Activated CD8-positive, alpha-beta memory T cell treated with anti-CD3 and anti-CD28 coated beads for 4 hours (primary cell): ENCODE measurements around the gene TLCD3B.
"Not testable (repeated sequence)": the region's sequence is repeated elsewhere in the genome, so short reads cannot be mapped to it uniquely, and the experiment has no call there.

ENCODE experiments used
- DNase-seq, 2 donors: peaks; one replicate each; pipeline ENCODE4 v3.0.0-alpha.2; 2020; ENCODE audit warnings: low read depth in 2 of 2

Gene TLCD3B

DNA sequence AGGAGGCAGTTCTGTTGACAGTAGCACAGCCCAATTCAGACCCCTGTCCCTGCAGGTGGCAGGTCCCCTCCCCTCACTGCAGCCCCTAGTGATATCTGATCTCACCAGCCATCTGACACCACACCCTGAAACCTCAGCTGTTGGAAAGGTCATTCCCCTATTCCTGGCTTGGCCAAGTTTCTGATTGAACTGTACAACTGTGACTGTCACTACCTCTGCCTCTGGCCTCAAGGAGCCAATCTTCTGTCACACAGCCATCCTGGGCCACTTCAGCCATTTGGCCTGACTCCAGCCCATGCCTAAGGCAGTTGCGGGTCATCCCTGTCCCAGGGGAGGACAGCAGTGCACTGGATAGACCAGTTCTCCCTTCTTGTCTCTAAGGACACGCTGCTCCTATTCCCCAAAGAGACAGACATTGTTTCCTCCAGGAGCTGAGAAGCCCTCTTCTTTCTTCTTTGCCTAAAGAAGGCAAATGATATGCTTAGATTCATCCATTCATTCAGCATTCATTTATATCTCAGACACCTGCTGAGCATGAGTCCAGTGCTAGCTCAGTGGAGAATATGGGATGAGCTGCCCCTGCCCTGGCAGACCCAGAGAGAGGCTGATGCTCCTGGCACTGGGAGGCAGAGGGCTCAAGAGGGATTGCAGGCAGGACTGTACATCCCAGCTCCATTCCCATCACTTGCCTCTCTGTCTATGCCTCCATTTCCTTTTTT, 29.9 kb upstream of the TLCD3B start:
- DNase-seq = no peak

- no peak for DNase-seq
Observed at GRCh38 chr16:30060346-30060745, 29.3 kb upstream of the TLCD3B start.

DNA sequence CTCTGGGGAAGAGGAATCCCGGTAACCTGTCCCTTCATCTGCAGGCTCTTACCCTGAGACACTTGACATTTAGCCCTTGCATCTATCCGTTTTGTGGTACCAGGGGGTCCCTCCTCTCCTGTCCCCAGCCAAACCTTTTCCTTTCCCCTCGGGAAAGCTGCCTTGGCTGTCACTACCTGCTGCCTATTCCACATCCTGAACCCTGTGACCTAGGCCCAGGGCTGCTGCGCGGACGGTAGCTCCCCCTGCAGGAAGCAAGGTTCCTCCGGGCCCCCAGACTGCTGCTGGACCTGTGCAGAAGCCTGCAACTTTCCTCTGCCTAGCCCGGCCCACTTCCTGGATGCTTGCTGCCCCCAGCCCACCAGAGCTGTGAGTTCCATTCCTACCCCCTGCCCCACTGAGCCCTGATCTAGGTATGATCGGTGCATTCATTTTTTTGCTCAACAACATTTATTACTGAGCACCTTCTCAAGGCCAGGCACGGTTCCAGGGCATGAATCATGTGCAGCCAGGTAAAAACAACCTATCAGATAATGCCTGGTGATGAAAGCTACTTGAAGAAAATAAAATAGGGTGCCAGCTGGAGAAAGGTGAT, 24.0 kb upstream of the TLCD3B start:
- no peak for DNase-seq

- no peak for DNase-seq
Observed at GRCh38 chr16:30054451-30054850, 23.4 kb upstream of the TLCD3B start.

DNA sequence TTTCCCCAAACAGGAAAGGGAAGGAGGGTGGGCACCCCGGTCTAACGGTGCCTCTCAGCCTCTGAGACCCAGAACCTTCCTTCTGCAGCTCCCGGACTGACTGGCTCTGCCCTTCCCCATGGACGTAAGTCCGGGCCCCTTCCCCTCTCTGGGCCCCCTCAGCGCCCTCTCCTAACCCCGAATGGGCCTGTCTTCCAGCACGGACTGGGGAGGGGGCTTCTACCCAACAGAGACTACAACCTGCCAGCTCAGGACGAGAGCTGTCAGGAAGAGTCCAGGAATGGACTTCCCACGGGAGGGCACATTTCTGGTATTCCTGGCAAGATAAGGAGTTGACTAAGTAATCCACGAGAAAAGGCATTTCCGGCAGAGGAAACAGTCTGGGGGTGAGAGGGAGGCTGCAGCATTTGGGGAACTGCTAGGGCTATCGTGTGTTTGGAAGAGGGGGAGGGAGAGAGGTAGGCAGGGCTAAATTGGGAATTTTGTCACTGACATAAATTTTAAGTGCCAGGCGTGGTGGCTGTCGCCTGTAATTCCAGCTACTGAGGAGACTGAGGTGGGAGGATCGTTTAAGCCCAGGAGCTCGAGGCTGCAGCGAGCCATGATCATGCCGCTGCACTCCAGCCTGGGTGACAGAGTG, 22.4 kb upstream of the TLCD3B start:
- no peak for DNase-seq

DNA sequence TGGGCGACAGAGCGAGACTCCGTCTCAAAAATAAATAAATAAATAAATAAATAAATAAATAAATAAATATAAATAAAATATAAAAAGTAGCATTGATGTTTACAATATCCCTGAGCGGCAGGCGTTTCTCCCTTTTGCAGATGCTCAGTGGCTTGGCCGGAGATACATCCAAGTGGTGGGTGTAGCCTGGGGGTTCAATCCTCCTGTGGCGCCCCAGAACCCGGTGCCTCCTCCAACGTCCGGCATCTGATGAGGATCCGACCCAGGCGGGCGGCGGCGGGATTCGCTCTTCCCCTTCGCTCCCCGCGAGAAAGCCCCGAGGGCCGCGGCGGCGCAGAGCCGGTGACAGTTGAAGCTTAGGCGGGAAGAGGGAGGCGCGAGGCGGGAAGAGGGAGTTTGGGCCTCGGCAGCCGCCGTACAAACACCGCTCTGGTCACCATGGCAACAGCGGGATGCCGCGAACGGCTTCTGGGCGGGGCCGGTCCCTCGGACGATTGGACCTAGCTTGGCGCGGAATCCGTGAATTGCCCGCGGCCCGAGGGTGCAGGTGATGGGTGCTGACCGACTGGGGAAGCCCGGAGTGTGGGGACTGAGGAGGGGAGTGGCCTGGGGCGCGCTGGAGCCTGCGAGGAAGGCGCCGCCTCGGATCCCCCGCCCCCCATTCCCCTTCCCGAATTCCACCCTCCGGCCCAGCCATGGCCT, 21.8 kb upstream of the TLCD3B start:
- DNase-seq = peak; percentile 73 to 78

DNA sequence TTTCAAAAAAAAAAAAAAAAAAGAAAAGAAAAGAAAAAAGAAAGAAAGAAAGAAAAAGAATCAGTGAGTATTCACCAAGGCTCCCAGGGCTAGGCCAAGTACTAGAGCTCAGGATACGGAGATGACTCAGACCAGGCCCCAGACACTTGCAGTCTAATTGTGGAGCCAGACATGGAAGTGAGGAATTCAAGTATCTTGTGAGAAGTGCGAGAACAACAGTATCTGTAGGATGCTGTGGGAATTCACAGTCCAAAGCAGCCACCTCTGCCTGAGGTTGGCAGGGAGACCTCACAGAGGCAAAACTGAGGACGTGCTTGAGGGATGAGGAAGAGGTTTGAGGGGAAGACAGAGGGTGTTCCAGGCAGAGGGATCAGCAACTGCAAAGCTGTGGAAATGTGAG, 20.4 kb upstream of the TLCD3B start:
- no peak for DNase-seq

- no peak for DNase-seq
Observed at GRCh38 chr16:30049871-30050270, 18.8 kb upstream of the TLCD3B start.

DNA sequence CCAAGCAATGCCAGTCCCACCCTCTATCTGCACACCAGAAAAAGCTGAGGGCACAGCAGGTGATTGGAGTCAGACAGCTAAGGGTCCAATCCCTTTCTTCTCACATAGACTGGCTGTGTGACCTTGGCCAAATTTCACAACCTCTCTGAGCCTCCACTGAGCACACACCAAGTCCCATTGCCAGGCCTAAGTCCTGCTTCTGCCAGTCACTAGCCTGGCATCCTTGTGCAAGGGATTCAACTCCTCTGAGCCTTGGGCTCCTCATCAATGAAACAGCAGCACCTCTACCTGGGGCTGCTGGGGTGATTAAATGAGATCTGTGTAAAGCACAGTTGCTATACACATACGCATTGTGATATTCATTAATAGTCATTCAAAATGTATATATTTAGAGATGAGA, 15.5 kb upstream of the TLCD3B start:
- DNase-seq = no peak

GRCh38 chr16:30046178-30046577, 15.1 kb upstream of the TLCD3B start:
- no peak for DNase-seq

GRCh38 chr16:30041841-30042240, 10.8 kb upstream of the TLCD3B start:
- DNase-seq = no peak

DNA sequence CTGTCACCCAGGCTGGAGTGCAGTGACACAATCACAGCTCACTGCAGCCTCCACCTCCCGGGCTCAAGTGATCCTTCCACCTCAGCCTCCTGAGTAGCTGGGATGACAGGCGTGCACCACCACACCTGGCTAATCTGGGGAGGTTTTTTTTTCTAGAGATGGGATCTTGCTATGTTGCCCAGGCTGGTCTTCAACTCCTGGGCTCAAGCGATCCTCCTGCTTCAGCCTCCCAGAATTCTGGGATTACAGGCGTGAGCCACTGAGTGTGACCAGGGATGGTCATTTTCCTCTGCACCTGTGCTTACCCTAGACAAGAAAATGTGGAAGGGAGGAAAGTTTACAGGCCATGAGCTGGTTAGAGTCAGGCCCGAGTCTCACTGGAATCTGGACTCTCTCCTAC, 9.6 kb upstream of the TLCD3B start:
- DNase-seq = not testable (repeated sequence)

- no peak for DNase-seq
Observed at GRCh38 chr16:30040221-30040620, 9.2 kb upstream of the TLCD3B start.

GRCh38 chr16:30033270-30033669, 2.2 kb upstream of the TLCD3B start:
- DNase-seq = no peak

DNA sequence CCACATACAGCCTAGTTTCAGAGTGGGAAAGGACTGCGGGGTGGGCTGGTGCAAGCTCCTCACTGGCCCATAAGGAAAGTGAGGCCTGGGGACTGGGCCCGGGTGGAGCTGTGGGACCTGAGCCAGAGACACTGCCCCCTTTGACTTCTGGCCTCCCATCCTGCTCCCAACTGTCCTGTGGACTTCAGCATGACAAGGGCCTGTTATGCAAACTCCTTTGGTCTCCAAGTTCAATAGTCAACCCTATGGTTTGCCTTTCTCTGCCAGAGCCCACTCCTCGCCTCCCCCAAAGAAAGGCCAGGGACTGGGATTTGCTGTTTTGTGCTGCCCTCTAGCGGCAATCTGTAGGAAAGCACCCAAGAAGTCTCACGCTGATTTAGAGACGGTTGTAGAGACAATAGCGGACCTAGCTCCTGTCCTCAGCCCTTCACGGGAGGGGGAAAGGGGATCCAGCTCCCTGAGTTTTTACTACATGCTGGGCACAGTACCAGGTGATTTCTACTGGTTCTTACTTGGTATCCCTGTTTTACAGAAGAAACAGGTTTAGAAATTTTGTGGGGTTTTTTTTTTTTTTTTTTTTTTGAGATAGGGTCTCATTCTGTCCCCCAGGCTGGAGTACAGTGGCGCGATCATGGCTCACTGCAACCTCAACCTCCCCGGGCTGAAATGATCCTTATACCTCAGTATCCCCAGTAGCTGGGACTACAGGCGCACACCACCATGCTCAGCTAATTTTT, 1.2 kb upstream of the TLCD3B start:
- DNase-seq = peak; percentile 18 to 33

- no peak for DNase-seq
Observed at GRCh38 chr16:30031477-30031918, 427 bp upstream of the TLCD3B start.

DNA sequence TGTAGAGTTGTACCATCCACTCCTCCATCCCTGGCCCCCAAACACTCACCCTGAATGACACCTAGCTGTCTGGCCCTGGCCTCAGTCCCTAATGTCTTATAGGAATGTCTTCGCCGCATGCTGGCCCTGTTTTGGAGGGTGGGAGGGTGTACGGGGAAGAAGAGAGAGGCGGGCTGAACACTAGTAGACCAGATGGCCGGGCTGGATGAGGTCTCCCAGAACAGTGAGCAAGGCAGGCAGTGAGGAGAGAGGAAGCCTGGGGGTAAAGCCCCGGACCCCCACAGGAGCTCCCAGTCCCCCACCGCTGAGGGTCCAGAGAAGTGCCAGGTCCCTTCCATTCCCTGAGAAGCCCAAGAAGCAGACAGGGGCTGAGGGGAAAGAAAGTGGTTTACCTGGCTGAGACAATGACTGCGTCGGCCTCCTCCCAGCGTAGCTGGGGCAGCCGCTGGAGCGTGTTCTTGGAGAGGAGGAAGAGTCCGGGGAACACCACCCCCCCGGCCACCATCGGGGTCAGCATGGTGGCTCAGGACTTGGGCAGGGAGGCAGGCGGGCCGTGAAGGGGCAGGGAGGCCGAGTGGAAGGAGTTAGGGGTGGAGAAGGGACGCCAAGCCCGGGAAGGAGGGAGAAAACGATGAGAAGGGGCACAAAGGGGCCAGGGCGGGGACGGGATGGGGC, 923 bp downstream of the TLCD3B start:
- DNase-seq = no peak

- no peak for DNase-seq
Observed at GRCh38 chr16:30028438-30029076, 2.5 kb downstream of the TLCD3B start.

DNA sequence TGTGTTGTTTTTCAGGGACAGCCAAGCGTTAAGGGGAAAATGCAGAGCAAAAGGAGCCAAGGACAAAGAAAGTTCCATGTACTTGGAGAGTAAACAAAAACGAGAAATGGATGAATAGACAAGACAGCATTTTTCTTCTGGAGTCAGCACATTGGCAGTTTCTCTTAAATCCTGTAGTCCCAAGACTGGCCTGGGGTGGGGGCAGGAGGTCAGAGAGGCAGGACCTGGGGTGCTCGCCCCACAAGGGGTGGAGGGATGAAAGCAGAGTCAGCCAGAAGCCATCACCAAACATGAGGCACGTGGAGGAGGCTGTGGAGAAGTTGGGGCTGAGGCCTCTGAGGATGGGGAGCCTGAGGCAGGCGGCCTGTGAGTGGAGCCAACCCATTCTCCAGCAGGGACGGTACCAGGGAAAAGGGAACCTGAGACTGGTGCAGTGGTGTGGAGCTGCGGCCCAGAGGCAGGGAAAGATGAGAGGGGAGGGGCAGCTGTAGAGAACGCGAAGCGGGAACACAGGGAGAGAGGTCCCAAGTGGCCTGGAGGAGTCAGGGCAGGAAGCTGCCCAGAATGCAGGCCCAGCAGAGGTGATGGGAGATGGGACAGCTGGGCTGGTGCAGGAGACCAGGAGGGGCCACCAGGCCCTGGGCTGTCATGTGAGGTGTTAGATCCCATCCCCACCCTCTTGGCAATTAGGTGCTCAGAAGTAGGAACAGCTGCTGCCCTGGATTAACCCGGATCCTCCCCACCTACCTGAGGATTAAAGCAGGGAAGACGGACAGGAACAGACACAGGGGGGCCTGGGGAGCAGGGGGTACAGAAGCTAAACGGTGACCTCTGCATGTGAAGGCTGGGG, 3.3 kb downstream of the TLCD3B start:
- DNase-seq = no peak

DNA sequence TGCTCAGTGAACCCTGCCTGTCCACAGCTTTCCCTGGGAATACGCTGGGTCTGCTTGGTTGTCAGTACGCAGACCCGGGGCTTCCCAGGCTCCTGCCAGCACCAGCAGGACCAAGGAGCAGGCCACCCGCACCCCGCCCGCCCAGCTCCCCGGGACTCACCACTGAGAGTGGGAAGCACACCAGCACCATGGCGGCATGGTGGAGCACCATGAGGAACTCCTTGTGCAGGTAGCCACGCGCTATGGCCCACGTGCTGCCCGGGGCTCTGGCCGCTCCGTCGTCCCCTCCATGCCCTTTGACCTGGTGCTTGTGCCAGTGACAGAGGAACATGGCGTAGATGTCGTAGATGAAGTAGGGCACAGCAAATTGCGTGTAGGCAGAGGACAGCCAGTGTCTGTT, 4.6 kb downstream of the TLCD3B start:
- no peak for DNase-seq
